Activated CD8-positive, alpha-beta memory T cell treated with anti-CD3 and anti-CD28 coated beads for 1 hour (primary cell): ENCODE measurements around the gene COX14.
A peak's percentile ranks its signal among the peaks of the same experiment; 100 is the strongest.
"Not testable (repeated sequence)": the region's sequence is repeated elsewhere in the genome, so short reads cannot be mapped to it uniquely, and the experiment has no call there.

Source experiments
- DNase-seq, 2 donors: peaks; one replicate each; pipeline ENCODE4 v3.0.0-alpha.2; 2020; ENCODE audit warnings: low read depth in 1 of 2; ENCODE audit errors: extremely low read depth in 1 of 2

COX14 gene

GRCh38 chr12:50111693-50112455 lies at the start of gene COX14:
Gene COX14, plus strand, starts transcription at chr12:50112236. Its CDS starts 7,808 bp downstream, at chr12:50120044.
- peak; percentile 98 for DNase-seq

GRCh38 chr12:50062728-50063460 lies 49.1 kb upstream of the COX14 start:
- DNase-seq, result no peak

GRCh38 chr12:50065726-50066310 lies 46.2 kb upstream of the COX14 start:
- no peak for DNase-seq

GRCh38 chr12:50066402-50066801 lies 45.6 kb upstream of the COX14 start:
- DNase-seq, result no peak

GRCh38 chr12:50069069-50069468 lies 43.0 kb upstream of the COX14 start:
- no peak for DNase-seq

- no peak for DNase-seq
These were observed 42.5 kb upstream of the COX14 start for GRCh38 chr12:50069539-50069938.

GRCh38 chr12:50070314-50071060 lies 41.5 kb upstream of the COX14 start:
- peak; percentile 18 to 55 for DNase-seq

- DNase-seq, result no peak
These were observed 39.7 kb upstream of the COX14 start for GRCh38 chr12:50072198-50072907.

- DNase-seq, result no peak
These were observed 38.8 kb upstream of the COX14 start for GRCh38 chr12:50073206-50073605.

GRCh38 chr12:50073712-50074111 lies 38.3 kb upstream of the COX14 start:
- no peak for DNase-seq

- peak; percentile 44 to 71 for DNase-seq
These were observed 36.9 kb upstream of the COX14 start for GRCh38 chr12:50074936-50075807.

GRCh38 chr12:50075808-50076170 lies 36.2 kb upstream of the COX14 start:
- no peak for DNase-seq

- no peak for DNase-seq
These were observed 34.9 kb upstream of the COX14 start for GRCh38 chr12:50077099-50077498.

GRCh38 chr12:50078281-50078680 lies 33.8 kb upstream of the COX14 start:
- no peak for DNase-seq

GRCh38 chr12:50079771-50080170 lies 32.3 kb upstream of the COX14 start:
- DNase-seq, result no peak

- no peak for DNase-seq
These were observed 30.8 kb upstream of the COX14 start for GRCh38 chr12:50081096-50081808.

- DNase-seq, result no peak
These were observed 29.4 kb upstream of the COX14 start for GRCh38 chr12:50082644-50083043.

- no peak for DNase-seq
These were observed 28.7 kb upstream of the COX14 start for GRCh38 chr12:50083301-50083700.

- DNase-seq, result not testable (repeated sequence)
These were observed 27.6 kb upstream of the COX14 start for GRCh38 chr12:50084409-50084774.
